BLaER1 treated with 17β-estradiol and CSF1 and Interleukin-3, amounts not matched to agents 10 nM and 100 nM (cell line): Measurements from ENCODE around the gene GRIP2.

ENCODE experiments used
- H3K27ac ChIP-seq, 11 experiments: shearing (Covaris generic); formaldehyde crosslinking; 2 replicates each; pipeline ENCODE4 v1.8.1; 2022
- H3K27me3 ChIP-seq, 11 experiments: shearing (Covaris generic); formaldehyde crosslinking; 2 replicates each; pipeline ENCODE4 v1.8.1; 2022
- H3K36me3 ChIP-seq, 11 experiments: shearing (Covaris generic); formaldehyde crosslinking; 2 replicates each; pipeline ENCODE4 v1.8.1; 2022
- H3K4me1 ChIP-seq, 10 experiments: shearing (Covaris generic); formaldehyde crosslinking; 2 replicates each; pipeline ENCODE4 v1.8.1; 2022
- H3K4me2 ChIP-seq, 11 experiments: shearing (Covaris generic); formaldehyde crosslinking; 2 replicates each; pipeline ENCODE4 v1.8.1; 2022
- H3K4me3 ChIP-seq, 10 experiments: shearing (Covaris generic); formaldehyde crosslinking; 2 replicates each; pipeline ENCODE4 v1.8.1; 2022
- H3K9ac ChIP-seq, 11 experiments: shearing (Covaris generic); formaldehyde crosslinking; 2 replicates each; pipeline ENCODE4 v1.8.1; 2022
- H3K9me3 ChIP-seq, 11 experiments: shearing (Covaris generic); formaldehyde crosslinking; replicated peaks in 1 of 11; 2 replicates each; pipeline ENCODE4 v1.8.1; 2022
- H4K20me1 ChIP-seq, 11 experiments: shearing (Covaris generic); formaldehyde crosslinking; 2 replicates each; pipeline ENCODE4 v1.8.1; 2022
- Cebpa-rat ChIP-seq, 11 experiments: shearing (Covaris generic); IDR thresholded peaks; 2 replicates each; pipeline ENCODE4 v1.8.1; 2022

The GRIP2 gene

GRCh38 chr3:14553871-14554270 is 13.7 kb upstream of the GRIP2 start:
- no peak for TF ChIP-seq Cebpa-rat (IDR thresholded peaks at IDR 0.05)
- Histone ChIP-seq H3K4me2 (peak overlapping the region; percentile 53 to 90 (median 68)), H3K27me3 (peaks cover 4 to 19% (median 12%) of the 10 kb centered on the region in 11 experiments; a peak in 16 of 22 replicates), H3K36me3 (no peaks in the 10 kb centered on the region), H3K9ac (no peak overlapping the region), H3K4me3 (no peak overlapping the region), H4K20me1 (peaks cover 0 to 17% (median 0%) of the 10 kb centered on the region in 11 experiments; a peak in 7 of 22 replicates), H3K4me1 (peaks cover 10 to 39% (median 17%) of the 10 kb centered on the region in 10 experiments), H3K27ac (no peak overlapping the region), H3K9me3 (no peaks in the 10 kb centered on the region)

- no peak overlapping the region for H3K4me2 ChIP-seq
Observed at GRCh38 chr3:14552717-14553116, 12.6 kb upstream of the GRIP2 start.

GRCh38 chr3:14552041-14552648 is 12.0 kb upstream of the GRIP2 start:
- peaks cover 4 to 19% (median 12%) of the 10 kb centered on the region in 11 experiments; a peak in 16 of 22 replicates for H3K27me3 ChIP-seq
- TF ChIP-seq Cebpa-rat (IDR thresholded peaks at IDR 0.05) = no peak

More at GRCh38 chr3:14552717-14553116, 12.6 kb upstream of the GRIP2 start:
- peaks cover 0 to 7% (median 0%) of the 10 kb centered on the region in 11 experiments; a peak in 7 of 22 replicates for H4K20me1 ChIP-seq
- H3K9ac ChIP-seq = no peak overlapping the region
- no peak for TF ChIP-seq Cebpa-rat (IDR thresholded peaks at IDR 0.05)
- no peaks in the 10 kb centered on the region for H3K9me3 ChIP-seq
- H3K27ac ChIP-seq = no peak overlapping the region
- no peaks in the 10 kb centered on the region for H3K36me3 ChIP-seq
- no peak overlapping the region for H3K4me3 ChIP-seq
- peaks cover 10 to 39% (median 17%) of the 10 kb centered on the region in 10 experiments for H3K4me1 ChIP-seq
- H3K27me3 ChIP-seq = peaks cover 4 to 19% (median 12%) of the 10 kb centered on the region in 11 experiments; a peak in 16 of 22 replicates

GRCh38 chr3:14550651-14551611 is 10.8 kb upstream of the GRIP2 start:
- Histone ChIP-seq H3K4me3 (no peak overlapping the region), H3K4me2 (no peak overlapping the region), H3K27ac (no peak overlapping the region), H3K36me3 (no peaks in the 10 kb centered on the region), H4K20me1 (peaks cover 0 to 5% (median 0%) of the 10 kb centered on the region in 11 experiments; a peak in 6 of 22 replicates), H3K27me3 (peaks cover 3 to 8% (median 6%) of the 10 kb centered on the region in 11 experiments; a peak in 16 of 22 replicates), H3K4me1 (peaks cover 10 to 31% (median 17%) of the 10 kb centered on the region in 10 experiments), H3K9ac (no peak overlapping the region), H3K9me3 (no peaks in the 10 kb centered on the region)
- TF ChIP-seq Cebpa-rat (IDR thresholded peaks at IDR 0.05) = no peak

More at GRCh38 chr3:14552041-14552648, 12.0 kb upstream of the GRIP2 start:
- Histone ChIP-seq H3K4me1 (peaks cover 10 to 34% (median 17%) of the 10 kb centered on the region in 10 experiments), H4K20me1 (peaks cover 0 to 6% (median 0%) of the 10 kb centered on the region in 11 experiments; a peak in 7 of 22 replicates), H3K4me2 (no peak overlapping the region), H3K9me3 (no peaks in the 10 kb centered on the region), H3K9ac (no peak overlapping the region), H3K36me3 (no peaks in the 10 kb centered on the region), H3K4me3 (no peak overlapping the region), H3K27ac (no peak overlapping the region)

- H3K27me3 ChIP-seq = peaks cover 0 to under 1% (median 0%) of the 10 kb centered on the region in 11 experiments; a peak in 3 of 22 replicates
- no peak overlapping the region for H3K4me3 ChIP-seq
- peaks cover 10 to 23% (median 13%) of the 10 kb centered on the region in 10 experiments for H3K4me1 ChIP-seq
- no peak overlapping the region for H3K27ac ChIP-seq
- H3K9me3 ChIP-seq = no peaks in the 10 kb centered on the region
- no peaks in the 10 kb centered on the region for H3K36me3 ChIP-seq
- no peak overlapping the region for H3K9ac ChIP-seq
- no peak for TF ChIP-seq Cebpa-rat (IDR thresholded peaks at IDR 0.05)
- H4K20me1 ChIP-seq = peaks cover 0 to 5% (median 0%) of the 10 kb centered on the region in 11 experiments; a peak in 5 of 22 replicates
- H3K4me2 ChIP-seq = no peak overlapping the region
Observed at GRCh38 chr3:14550181-14550580, 10.0 kb upstream of the GRIP2 start.

- H3K4me1 ChIP-seq = peaks cover 10 to 15% (median 13%) of the 10 kb centered on the region in 10 experiments
- H3K9me3 ChIP-seq = no peaks in the 10 kb centered on the region
- no peaks in the 10 kb centered on the region for H3K36me3 ChIP-seq
- no peak overlapping the region for H3K9ac ChIP-seq
- TF ChIP-seq Cebpa-rat (IDR thresholded peaks at IDR 0.05) = no peak
- H3K27me3 ChIP-seq = no peaks in the 10 kb centered on the region
- H3K4me3 ChIP-seq = no peak overlapping the region
- no peak overlapping the region for H3K27ac ChIP-seq
- peaks cover 0 to 5% (median 0%) of the 10 kb centered on the region in 11 experiments; a peak in 5 of 22 replicates for H4K20me1 ChIP-seq
- no peak overlapping the region for H3K4me2 ChIP-seq
Observed at GRCh38 chr3:14549256-14549919, 9.2 kb upstream of the GRIP2 start.

GRCh38 chr3:14548321-14548729 is 8.2 kb upstream of the GRIP2 start:
- H3K9me3 ChIP-seq = no peaks in the 10 kb centered on the region
- no peaks in the 10 kb centered on the region for H3K36me3 ChIP-seq
- no peak overlapping the region for H3K4me3 ChIP-seq
- no peak overlapping the region for H3K4me2 ChIP-seq
- H3K9ac ChIP-seq = no peak overlapping the region
- no peak overlapping the region for H3K27ac ChIP-seq
- H3K4me1 ChIP-seq = peaks cover 1 to 5% (median 3%) of the 10 kb centered on the region in 10 experiments
- no peak for TF ChIP-seq Cebpa-rat (IDR thresholded peaks at IDR 0.05)
- H4K20me1 ChIP-seq = peaks cover 0 to 4% (median 0%) of the 10 kb centered on the region in 11 experiments; a peak in 5 of 22 replicates
- H3K27me3 ChIP-seq = no peaks in the 10 kb centered on the region

- no peak for TF ChIP-seq Cebpa-rat (IDR thresholded peaks at IDR 0.05)
- no peaks in the 10 kb centered on the region for H3K4me1 ChIP-seq
- H3K9ac ChIP-seq = no peak overlapping the region
- no peaks in the 10 kb centered on the region for H3K36me3 ChIP-seq
- no peak overlapping the region for H3K4me3 ChIP-seq
- H3K9me3 ChIP-seq = no peaks in the 10 kb centered on the region
- H3K4me2 ChIP-seq = no peak overlapping the region
- no peaks in the 10 kb centered on the region for H3K27me3 ChIP-seq
- peaks cover 0 to 8% (median 0%) of the 10 kb centered on the region in 11 experiments; a peak in 5 of 22 replicates for H4K20me1 ChIP-seq
- H3K27ac ChIP-seq = no peak overlapping the region
Observed at GRCh38 chr3:14547693-14548092, 7.6 kb upstream of the GRIP2 start.
